ENCODE results near the gene INPP4B.

DNA sequence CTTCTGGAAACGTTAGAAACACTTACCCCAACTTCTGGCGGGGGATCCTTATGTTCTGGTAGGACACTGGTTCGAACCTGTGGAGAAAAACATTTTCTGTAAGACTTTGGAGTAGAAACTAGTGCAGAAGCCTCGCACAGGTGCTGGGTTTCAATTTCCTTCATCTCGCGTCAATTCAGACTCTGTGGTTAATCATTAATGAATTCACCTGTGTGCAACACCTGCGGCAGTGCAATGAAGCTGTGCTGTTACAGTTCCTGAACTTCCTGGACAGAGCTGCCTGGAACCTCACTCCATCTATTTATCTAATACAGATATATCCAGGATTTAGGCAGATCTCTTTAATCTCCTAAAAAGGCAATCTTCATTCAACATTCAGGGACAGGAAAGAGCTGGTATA, 531.4 kb downstream of the INPP4B start:
- TF ChIP-seq, protein P1, sequence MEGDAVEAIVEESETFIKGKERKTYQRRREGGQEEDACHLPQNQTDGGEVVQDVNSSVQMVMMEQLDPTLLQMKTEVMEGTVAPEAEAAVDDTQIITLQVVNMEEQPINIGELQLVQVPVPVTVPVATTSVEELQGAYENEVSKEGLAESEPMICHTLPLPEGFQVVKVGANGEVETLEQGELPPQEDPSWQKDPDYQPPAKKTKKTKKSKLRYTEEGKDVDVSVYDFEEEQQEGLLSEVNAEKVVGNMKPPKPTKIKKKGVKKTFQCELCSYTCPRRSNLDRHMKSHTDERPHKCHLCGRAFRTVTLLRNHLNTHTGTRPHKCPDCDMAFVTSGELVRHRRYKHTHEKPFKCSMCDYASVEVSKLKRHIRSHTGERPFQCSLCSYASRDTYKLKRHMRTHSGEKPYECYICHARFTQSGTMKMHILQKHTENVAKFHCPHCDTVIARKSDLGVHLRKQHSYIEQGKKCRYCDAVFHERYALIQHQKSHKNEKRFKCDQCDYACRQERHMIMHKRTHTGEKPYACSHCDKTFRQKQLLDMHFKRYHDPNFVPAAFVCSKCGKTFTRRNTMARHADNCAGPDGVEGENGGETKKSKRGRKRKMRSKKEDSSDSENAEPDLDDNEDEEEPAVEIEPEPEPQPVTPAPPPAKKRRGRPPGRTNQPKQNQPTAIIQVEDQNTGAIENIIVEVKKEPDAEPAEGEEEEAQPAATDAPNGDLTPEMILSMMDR (IDR thresholded peaks at IDR 0.05), result no peak
- TF ChIP-seq CHD2 (IDR thresholded peaks at IDR 0.05; ENCODE audit: low read length, partially characterized antibody), result no peak
- TF ChIP-seq FOSL2 (IDR thresholded peaks at IDR 0.05; ENCODE audit: borderline replicate concordance, low read depth), result no peak
- TF ChIP-seq FOXM1 (IDR thresholded peaks at IDR 0.05; ENCODE audit: low read depth), result no peak
